Amniotic stem cell (primary cell): Measurements from ENCODE around the gene P4HA1.
A peak's percentile ranks its signal among the peaks of the same experiment; 100 is the strongest.

Experiments
- DNase-seq: peaks from one replicate; lab custom pipeline; 2025; lab: John Stamatoyannopoulos, UW

P4HA1 gene

GRCh38 chr10:73093922-73094850 is 2.5 kb downstream of the P4HA1 start:
- no peak for DNase-seq

- DNase-seq, result no peak
Measured at GRCh38 chr10:73092830-73093229, 3.8 kb downstream of the P4HA1 start.

GRCh38 chr10:73088304-73088703 is 8.4 kb downstream of the P4HA1 start:
- no peak for DNase-seq

- no peak for DNase-seq
Measured at GRCh38 chr10:73086816-73087215, 9.8 kb downstream of the P4HA1 start.

- DNase-seq, result no peak
Measured at GRCh38 chr10:73084209-73084608, 12.5 kb downstream of the P4HA1 start.

- no peak for DNase-seq
Measured at GRCh38 chr10:73083221-73083620, 13.4 kb downstream of the P4HA1 start.

- no peak for DNase-seq
Measured at GRCh38 chr10:73079779-73080541, 16.7 kb downstream of the P4HA1 start.

- no peak for DNase-seq
Measured at GRCh38 chr10:73076360-73077183, 20.1 kb downstream of the P4HA1 start.

GRCh38 chr10:73075829-73076228 is 20.8 kb downstream of the P4HA1 start:
- DNase-seq, result no peak

GRCh38 chr10:73073627-73074026 is 23.0 kb downstream of the P4HA1 start:
- DNase-seq, result no peak

GRCh38 chr10:73065441-73065840 is 31.2 kb downstream of the P4HA1 start:
- DNase-seq, result no peak

GRCh38 chr10:73061743-73062142 is 34.9 kb downstream of the P4HA1 start:
- DNase-seq, result no peak

- no peak for DNase-seq
Measured at GRCh38 chr10:73060738-73061635, 35.7 kb downstream of the P4HA1 start.

GRCh38 chr10:73060173-73060572 is 36.5 kb downstream of the P4HA1 start:
- no peak for DNase-seq

- DNase-seq, result no peak
Measured at GRCh38 chr10:73058057-73058591, 38.5 kb downstream of the P4HA1 start.

GRCh38 chr10:73054286-73054685 is 42.4 kb downstream of the P4HA1 start:
- DNase-seq, result no peak

- DNase-seq, result no peak
Measured at GRCh38 chr10:73053275-73053674, 43.4 kb downstream of the P4HA1 start.

- peak; percentile 85 for DNase-seq
Measured at GRCh38 chr10:73044378-73045285, 52.0 kb downstream of the P4HA1 start.

- DNase-seq, result no peak
Measured at GRCh38 chr10:73043766-73044377, 52.8 kb downstream of the P4HA1 start.
